Prostate gland (tissue), 2 donors: ENCODE data around the gene ITGA1. TPM values are rescaled to one million over a fixed set of nuclear protein-coding genes. Genes with fewer than 3 reads are reported as not detected.
"Not testable (repeated sequence)": the region's sequence is repeated elsewhere in the genome, so short reads cannot be mapped to it uniquely, and the experiment has no call there.

ENCODE experiments used
- DNase-seq: peaks from one replicate; pipeline ENCODE4 v3.0.0-alpha.2; 2019; ENCODE audit warnings: low spot score
- H3K27ac ChIP-seq, 2 donors: fragments of 200-600 bp; sonication (generic); 2 replicates each; pipeline ENCODE4 v1.5.1; 2017 to 2019
- H3K27me3 ChIP-seq: fragments of 200-600 bp; sonication (generic); replicated peaks from 2 replicates; pipeline ENCODE4 v1.5.1; 2019; ENCODE audit not compliant: insufficient read depth
- H3K36me3 ChIP-seq, 2 donors: fragments of 200-600 bp; sonication (generic); 1 replicate in 1 of 2; 2 replicates in 1 of 2; pipeline versions ENCODE4 v1.5.1 to v1.8.1; 2017 to 2019
- H3K4me1 ChIP-seq: fragments of 200-600 bp; sonication (generic); replicated peaks from 2 replicates; pipeline ENCODE4 v1.5.1; 2019
- H3K4me3 ChIP-seq, 2 donors: fragments of 200-600 bp; sonication (generic); 2 replicates each; pipeline ENCODE4 v1.5.1; 2017 to 2019
- H3K9me3 ChIP-seq: fragments of 200-600 bp; sonication (generic); 2 replicates; pipeline ENCODE4 v1.5.1; 2017
- POLR2A ChIP-seq: fragments of 450-650 bp; IDR thresholded peaks from one replicate; pipeline ENCODE4 v1.6.1; 2016; ENCODE audit warnings: antibody characterized with exemption, mild to moderate bottlenecking
- POLR2AphosphoS5 ChIP-seq: sonication (generic); formaldehyde crosslinking; IDR thresholded peaks from one replicate; pipeline ENCODE4 v1.6.1; 2017; ENCODE audit warnings: antibody characterized with exemption
- WGBS: methylation state at CpG from one replicate; pipeline ENCODE4 v1.1.5; 2018; 5-methylcytosine and 5-hydroxymethylcytosine counted together
- intact Hi-C: fragments of 100-400 bp; cut with DNase I; formaldehyde crosslinking; loops from one replicate; pipeline ENCODE4 v1.14.2; 2022
- total RNA-seq, 2 donors: library from RNA; depleted of rRNA; stranded (reverse); fragments of >200 nt; gene quantifications; one replicate each; pipeline ENCODE4 v1.1.0, GENCODE V29; 2016
- TF ChIP-seq, protein P1 (sequence below), 4 experiments: fragments of 200-600 bp in 2 of 4; fragments of 450-650 bp in 2 of 4; sonication (generic) in 2 of 4; IDR thresholded peaks; 1 replicate in 3 of 4; 2 replicates in 1 of 4; pipeline ENCODE4 v1.5.1; 2016 to 2019; ENCODE audit warnings: antibody characterized with exemption in 4 of 4, mild to moderate bottlenecking in 2 of 4, moderate library complexity in 2 of 4

The ITGA1 gene
- total RNA-seq, 2 donors from 2014 or later = 43.7 to 78.3 TPM

DNA sequence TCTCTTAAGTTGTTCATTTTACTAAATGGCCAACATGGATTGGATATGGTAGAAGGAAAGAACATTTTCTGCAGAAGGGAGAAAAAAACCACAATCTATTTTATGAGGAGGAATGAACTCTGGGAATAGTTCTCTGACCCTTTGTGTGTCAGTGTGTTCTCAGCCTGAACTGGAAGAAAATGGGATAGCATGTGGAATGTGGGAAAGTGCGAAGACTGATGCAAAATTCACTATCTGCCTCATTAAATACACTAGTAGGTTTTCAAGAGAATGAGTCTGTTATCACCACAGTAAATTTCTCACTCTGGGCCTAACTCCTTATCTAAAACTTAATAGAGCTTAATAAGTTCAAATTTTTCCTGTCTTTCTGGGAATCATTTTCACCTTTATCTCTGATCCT is 22.7 kb downstream of the ITGA1 start:
- TF ChIP-seq POLR2A = no peak
- no peak for TF ChIP-seq POLR2AphosphoS5
- TF ChIP-seq, protein P1, sequence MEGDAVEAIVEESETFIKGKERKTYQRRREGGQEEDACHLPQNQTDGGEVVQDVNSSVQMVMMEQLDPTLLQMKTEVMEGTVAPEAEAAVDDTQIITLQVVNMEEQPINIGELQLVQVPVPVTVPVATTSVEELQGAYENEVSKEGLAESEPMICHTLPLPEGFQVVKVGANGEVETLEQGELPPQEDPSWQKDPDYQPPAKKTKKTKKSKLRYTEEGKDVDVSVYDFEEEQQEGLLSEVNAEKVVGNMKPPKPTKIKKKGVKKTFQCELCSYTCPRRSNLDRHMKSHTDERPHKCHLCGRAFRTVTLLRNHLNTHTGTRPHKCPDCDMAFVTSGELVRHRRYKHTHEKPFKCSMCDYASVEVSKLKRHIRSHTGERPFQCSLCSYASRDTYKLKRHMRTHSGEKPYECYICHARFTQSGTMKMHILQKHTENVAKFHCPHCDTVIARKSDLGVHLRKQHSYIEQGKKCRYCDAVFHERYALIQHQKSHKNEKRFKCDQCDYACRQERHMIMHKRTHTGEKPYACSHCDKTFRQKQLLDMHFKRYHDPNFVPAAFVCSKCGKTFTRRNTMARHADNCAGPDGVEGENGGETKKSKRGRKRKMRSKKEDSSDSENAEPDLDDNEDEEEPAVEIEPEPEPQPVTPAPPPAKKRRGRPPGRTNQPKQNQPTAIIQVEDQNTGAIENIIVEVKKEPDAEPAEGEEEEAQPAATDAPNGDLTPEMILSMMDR (IDR thresholded peaks at IDR 0.05) = no peak
- intact Hi-C loops = no loop called here
- Histone ChIP-seq H3K27ac (peak overlapping the region in 1 of 2 donors; percentile 6), H3K27me3 (no peaks in the 10 kb centered on the region), H3K4me3 (no peak overlapping the region), H3K36me3 (no peaks in the 10 kb centered on the region), H3K4me1 (no peaks in the 10 kb centered on the region), H3K9me3 (no peaks in the 10 kb centered on the region)
- WGBS = 87% methylated on average over 1 of the region's 1 CpG
- DNase-seq = no peak

DNA sequence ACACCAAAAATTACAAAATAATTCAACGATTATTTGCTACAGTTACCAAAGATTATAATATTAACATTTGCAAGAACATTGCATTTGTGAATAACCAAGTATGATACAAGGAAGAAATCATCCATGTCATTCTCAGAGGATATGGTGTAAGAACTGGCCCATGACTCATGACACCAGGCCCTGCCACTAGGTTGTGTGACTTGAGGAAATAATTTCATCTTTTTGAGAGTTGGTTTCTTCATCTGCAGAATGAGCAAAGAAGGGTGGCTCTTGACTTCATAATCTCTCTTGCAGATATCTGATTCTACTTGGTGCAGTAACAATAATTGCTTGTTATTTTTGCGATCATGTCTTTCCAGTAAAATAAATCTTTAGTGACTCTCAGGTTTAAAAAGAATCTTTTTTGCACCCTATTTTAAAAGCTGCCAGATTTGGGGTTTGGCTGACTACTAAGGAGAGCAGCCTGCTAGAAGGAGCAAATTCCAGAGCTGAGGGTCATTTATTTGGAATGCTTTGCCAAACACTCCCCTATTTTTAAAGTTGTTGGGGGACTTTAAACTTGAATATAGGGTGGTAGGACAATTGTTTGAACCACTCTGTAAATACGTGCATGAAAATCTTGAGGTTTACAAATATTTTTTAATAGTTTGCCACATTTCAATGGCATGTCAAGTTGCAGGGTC is 23.5 kb downstream of the ITGA1 start:
- no peak for DNase-seq
- Histone ChIP-seq H3K27ac (no peak overlapping the region), H3K4me3 (no peak overlapping the region), H3K27me3 (no peaks in the 10 kb centered on the region), H3K9me3 (no peaks in the 10 kb centered on the region), H3K4me1 (no peaks in the 10 kb centered on the region), H3K36me3 (no peaks in the 10 kb centered on the region)
- TF ChIP-seq POLR2A (no peak), POLR2AphosphoS5 (no peak)
- TF ChIP-seq, protein P1 (IDR thresholded peaks at IDR 0.05) = no peak
- WGBS = 71% methylated on average over 3 of the region's 3 CpGs
- intact Hi-C loops = no loop called here

DNA sequence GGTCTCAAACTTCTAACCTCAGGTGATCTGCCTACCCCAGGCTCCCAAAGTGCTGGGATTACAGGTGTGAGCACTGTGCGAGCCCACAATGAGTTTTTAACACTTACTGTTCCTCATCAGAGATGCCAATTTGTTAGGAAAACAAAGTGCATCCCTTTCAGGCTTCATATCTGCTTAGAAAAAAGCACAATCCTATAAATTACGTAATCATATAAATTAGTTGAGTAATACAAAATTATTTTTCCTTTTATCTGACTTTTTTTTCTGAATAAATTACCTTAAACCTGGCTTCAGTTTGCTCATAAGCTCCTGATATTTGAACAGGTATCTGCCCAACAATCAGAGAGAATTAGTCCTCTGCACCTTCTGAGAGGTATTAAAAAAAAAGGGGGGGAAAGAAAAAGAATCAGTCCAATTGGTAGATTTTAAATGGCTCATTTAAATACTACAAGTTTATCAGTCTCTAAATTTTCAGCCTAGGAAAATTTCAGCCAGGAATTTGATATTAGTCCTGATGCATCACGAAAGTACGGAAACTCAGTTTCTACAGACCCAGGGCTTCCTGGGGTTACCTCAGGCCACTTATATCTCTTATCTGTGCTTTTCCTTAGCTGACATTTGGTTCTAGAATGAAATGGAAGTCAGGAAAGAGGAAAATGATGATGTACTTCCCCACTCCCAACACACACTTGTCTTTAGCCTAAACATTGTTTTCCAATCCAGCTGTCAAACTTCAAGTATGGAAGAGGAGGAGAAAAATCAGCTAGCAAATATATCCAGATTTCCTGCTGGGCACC is 26.8 kb downstream of the ITGA1 start:
- Histone ChIP-seq H3K4me1 (no peaks in the 10 kb centered on the region), H3K27me3 (no peaks in the 10 kb centered on the region), H3K36me3 (no peaks in the 10 kb centered on the region), H3K27ac (no peak overlapping the region), H3K9me3 (no peaks in the 10 kb centered on the region), H3K4me3 (no peak overlapping the region)
- no peak for DNase-seq
- 87% methylated on average over 4 of the region's 4 CpGs for WGBS
- intact Hi-C loops = no loop called here
- TF ChIP-seq, protein P1 (IDR thresholded peaks at IDR 0.05) = no peak
- TF ChIP-seq POLR2A (no peak), POLR2AphosphoS5 (no peak)

DNA sequence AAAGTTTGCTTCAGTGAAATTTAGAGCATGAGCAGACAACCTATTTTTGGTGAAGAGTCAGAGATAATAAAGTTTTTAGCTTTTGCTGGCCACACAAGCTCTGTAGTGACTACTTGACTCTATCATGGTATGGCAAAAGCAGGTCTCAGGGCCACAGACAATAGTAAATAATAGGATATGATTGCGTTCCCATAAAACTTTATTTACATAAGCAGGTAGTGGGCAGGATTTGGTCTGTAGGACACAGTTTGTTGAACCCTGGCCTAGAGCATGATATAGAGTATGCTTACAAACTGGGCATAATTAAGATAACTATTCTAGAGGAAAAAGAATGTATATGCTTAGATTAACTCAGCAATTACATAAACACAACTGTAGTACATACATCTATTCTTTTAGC is 30.1 kb downstream of the ITGA1 start:
- no peak for DNase-seq
- H3K4me3 ChIP-seq = no peak overlapping the region
- TF ChIP-seq POLR2A (no peak), POLR2AphosphoS5 (no peak)
- TF ChIP-seq, protein P1 (IDR thresholded peaks at IDR 0.05) = no peak
- H3K4me1 ChIP-seq = no peaks in the 10 kb centered on the region
- no peak overlapping the region for H3K27ac ChIP-seq
- intact Hi-C loops = no loop called here
- 81% methylated on average over 1 of the region's 1 CpG for WGBS
- H3K9me3 ChIP-seq = no peaks in the 10 kb centered on the region
- H3K36me3 ChIP-seq = no peaks in the 10 kb centered on the region
- no peaks in the 10 kb centered on the region for H3K27me3 ChIP-seq

DNA sequence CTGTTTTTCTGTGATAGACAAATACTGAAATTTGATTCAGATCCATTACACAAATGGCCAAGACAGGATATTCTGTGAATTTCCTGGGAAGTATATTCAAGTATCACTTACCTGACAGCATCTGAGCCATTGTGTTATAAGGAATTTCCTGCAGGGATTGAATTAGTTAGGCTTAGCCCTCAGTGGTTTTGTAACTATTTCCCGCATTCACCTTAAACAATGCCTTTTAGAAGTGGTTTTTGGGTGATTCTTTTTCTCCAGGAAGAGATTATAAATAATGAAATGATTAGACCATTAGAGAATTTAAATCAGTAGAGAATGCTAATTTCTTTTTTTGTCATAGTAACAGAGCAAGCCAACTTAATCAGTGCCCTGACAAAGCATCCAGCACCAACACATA is 30.6 kb downstream of the ITGA1 start:
- intact Hi-C loops = no loop called here
- no peak overlapping the region for H3K4me3 ChIP-seq
- TF ChIP-seq, protein P1 (IDR thresholded peaks at IDR 0.05) = no peak
- TF ChIP-seq POLR2A (no peak), POLR2AphosphoS5 (no peak)
- H3K4me1 ChIP-seq = no peaks in the 10 kb centered on the region
- no peak overlapping the region for H3K27ac ChIP-seq
- DNase-seq = no peak
- WGBS = 86% methylated on average over 1 of the region's 1 CpG
- H3K27me3 ChIP-seq = no peaks in the 10 kb centered on the region
- no peaks in the 10 kb centered on the region for H3K36me3 ChIP-seq
- H3K9me3 ChIP-seq = no peaks in the 10 kb centered on the region

DNA sequence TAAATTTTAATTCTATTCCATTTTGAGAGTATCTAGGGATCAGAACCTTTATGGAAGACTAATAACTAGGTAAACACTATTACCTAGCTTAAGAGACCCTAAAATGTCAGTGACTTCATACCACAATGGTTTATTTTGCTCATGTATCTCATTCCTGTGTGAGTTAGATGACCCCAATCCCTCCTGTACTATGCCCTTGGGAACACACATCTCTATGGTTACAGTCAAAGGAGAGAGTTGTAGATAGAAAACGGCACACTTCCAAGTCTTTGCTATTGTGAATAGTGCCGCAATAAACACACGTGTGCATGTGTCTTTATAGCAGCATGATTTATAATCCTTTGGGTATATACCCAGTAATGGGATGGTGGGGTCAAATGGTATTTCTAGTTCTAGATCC is 31.1 kb downstream of the ITGA1 start:
- H3K27me3 ChIP-seq, H3K4me3 ChIP-seq, H3K36me3 ChIP-seq, H3K4me1 ChIP-seq, H3K9me3 ChIP-seq, DNase-seq, intact Hi-C loops, H3K27ac ChIP-seq: not testable (repeated sequence)
- WGBS = 84% methylated on average over 3 of the region's 3 CpGs
